GM18505 (cell line): ENCODE results near the gene RGS10.
"Not testable (repeated sequence)": the region's sequence is repeated elsewhere in the genome, so short reads cannot be mapped to it uniquely, and the experiment has no call there.

Experiments used
- ATAC-seq: cut with Tn5 transposase; IDR thresholded peaks from one replicate; pipeline ENCODE4 v1.9.1; 2021; ENCODE audit not compliant: unreplicated experiment
- POLR2A ChIP-seq: IDR thresholded peaks from 4 replicates; pipeline ENCODE4 v1.6.1; 2011; ENCODE audit warnings: borderline replicate concordance; ENCODE audit not compliant: insufficient read depth, insufficient read length; ENCODE audit errors: extremely low read depth

Gene RGS10, protein sequence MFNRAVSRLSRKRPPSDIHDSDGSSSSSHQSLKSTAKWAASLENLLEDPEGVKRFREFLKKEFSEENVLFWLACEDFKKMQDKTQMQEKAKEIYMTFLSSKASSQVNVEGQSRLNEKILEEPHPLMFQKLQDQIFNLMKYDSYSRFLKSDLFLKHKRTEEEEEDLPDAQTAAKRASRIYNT

DNA sequence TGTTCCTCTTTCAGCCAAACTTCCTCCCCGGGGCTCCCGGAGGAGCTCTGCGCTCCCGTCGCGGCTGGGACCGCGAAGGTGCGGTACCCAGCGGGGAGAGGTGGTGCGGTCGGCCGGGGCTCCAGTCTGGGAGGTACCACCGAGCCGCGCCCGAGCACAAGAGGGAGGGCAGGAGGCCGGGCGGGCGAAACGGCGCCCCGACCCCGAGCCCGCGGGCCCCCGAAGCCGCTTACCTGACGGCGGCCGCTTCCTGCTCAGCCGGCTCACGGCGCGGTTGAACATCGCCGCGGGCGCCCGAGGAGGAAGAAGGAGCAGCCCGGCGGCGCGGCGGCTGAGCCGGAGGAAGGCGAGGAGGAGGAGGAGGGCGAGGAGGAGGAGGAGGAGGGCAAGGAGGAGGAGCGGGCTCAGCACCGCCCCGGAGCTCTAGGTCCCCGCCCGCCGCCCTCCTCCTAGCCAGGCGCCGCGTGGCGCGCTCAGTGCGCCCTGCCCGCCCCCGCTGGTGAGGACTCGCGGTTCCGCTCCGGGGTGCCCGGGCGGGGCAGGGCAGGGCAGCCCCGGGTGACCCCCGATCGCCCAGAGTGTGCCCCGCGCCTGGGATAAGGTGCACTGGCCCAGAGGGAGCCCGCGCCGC is at the start of gene RGS10:
RGS10 (minus strand) TSS at position 363 of the 631 bp plus-strand sequence; CDS start at position 282, 81 bp downstream.
- ATAC-seq, result peak; percentile 69
- TF ChIP-seq POLR2A, result peak; percentile 69

DNA sequence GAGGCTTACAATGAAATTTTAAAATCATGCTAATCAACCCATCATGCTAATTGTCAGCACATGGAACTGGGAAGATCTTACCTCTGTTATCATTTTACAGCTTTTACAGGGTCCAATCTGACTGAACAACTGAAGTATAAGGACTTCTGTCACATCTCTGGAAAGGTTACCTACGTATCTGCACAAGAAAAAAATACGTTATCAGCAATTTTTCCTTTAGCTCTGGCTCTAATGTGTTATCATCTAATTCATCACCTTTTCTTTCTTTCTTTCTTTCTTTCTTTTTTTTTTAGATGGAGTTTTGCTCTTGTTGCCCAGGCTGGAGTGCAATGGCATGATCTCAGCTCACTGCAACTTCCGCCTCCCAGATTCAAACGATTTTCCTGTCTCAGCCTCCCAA is 45.6 kb upstream of the RGS10 start:
- no peak for TF ChIP-seq POLR2A
- no peak for ATAC-seq

DNA sequence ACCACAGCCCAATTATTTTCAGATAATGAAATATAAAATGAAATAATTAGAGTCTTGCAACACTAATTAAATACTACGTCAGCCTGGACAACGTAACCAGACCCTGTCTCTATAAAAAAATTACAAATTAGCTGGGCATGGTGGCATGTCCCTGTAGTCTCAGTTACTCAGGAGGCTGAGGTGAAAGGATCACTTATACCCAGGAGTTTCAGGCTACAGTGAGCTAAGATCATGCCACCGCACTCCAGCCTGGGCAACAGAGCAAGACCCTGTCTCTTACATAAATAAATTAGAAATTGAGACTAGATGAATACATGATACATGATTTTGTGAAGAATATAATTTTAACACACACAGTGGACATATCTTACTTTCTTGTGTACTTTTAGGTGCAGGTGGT is 35.8 kb upstream of the RGS10 start:
- no peak for ATAC-seq
- no peak for TF ChIP-seq POLR2A

DNA sequence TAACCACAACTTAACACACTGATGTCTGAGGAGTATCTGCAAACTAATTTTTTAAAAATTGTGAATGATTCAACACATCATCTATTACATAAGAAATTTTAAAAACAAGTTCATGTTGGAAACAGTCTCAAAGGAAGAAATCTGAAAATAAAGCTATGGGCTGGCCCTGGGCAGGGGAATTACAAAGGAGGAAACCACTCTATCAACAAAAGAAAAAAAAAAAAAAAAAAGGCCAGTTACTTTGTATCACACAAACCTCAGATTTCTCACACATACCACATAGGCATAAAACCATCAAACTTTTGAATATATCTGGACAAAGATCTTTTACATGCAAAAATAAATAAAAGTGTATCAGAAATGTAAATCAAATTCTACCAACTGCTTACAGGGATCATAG is 33.5 kb upstream of the RGS10 start:
- no peak for ATAC-seq
- TF ChIP-seq POLR2A, result no peak

DNA sequence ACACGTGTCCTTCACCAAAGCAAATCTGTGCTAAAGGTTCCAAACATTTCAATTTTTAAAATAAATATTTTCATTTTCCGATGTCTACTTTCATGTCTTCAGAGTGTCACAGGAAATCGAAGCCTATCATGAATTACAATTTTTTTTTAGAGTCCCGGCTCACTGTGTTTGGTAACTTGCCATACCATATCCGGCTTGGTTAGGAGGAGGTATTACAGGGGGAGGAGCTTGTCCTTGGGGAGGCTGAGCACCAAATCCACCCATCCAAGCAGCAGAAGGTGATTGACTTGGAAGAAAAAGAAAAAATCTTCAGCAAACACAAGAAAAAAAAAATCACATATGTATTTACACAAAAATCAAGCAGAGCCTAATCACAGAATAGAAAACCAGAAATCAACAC is 33.0 kb upstream of the RGS10 start:
- TF ChIP-seq POLR2A, result no peak

DNA sequence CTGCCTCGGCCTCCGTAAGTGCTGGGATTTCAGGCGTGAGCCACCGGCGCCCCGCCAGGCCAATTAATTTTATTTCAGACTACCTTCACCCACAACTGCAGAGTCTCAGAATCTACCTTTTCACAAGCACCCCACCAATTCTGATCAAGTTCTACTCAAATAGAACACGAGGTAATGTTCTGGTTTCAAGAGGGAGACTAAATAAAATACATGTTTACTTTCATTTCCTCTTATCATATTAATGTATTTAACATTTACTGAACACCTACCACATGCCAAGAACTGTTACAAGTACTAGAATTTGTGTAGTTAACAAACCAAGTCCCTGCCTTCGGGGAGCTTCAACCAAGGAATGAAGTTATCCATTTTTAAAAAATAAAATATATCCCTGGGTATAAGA is 25.5 kb upstream of the RGS10 start:
- ATAC-seq, result no peak
- TF ChIP-seq POLR2A, result no peak

More for the DNA sequence above, 33.0 kb upstream of the RGS10 start:
- ATAC-seq, result no peak

DNA sequence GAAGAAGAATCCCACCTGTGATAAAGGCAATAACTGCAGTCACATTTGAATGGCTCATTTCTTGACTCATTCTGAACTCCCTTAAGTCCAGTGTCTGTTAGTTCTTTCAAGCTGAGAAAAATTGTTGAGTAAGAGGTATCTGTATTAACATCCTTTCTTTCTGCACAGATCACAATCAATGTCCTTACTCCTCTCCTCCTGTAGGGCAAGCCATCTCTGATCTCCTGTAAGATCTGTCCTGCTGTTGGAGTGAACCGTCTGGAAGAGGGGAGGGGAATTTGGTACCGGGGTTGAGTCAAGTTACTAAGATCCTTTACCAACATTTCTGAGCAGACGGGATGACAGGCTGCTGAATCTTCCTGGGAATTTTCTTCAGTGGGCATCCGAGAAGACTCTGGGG is 19.6 kb upstream of the RGS10 start:
- TF ChIP-seq POLR2A, result no peak
- no peak for ATAC-seq

DNA sequence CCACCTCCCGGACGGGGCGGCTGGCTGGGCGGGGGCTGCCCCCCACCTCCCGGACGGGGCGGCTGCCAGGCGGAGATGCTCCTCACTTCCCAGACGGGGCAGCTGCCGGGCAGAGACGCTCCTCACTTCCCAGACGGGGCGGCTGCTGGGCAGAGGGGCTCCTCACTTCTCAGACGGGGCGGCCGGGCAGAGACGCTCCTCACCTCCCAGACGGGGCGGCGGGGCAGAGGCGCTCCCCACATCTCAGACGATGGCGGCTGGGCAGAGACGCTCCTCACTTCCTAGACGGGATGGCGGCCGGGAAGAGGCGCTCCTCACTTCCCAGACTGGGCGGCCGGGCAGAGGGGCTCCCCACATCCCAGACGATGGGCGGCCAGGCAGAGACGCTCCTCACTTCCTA is 17.0 kb upstream of the RGS10 start:
- ATAC-seq, result not testable (repeated sequence)

DNA sequence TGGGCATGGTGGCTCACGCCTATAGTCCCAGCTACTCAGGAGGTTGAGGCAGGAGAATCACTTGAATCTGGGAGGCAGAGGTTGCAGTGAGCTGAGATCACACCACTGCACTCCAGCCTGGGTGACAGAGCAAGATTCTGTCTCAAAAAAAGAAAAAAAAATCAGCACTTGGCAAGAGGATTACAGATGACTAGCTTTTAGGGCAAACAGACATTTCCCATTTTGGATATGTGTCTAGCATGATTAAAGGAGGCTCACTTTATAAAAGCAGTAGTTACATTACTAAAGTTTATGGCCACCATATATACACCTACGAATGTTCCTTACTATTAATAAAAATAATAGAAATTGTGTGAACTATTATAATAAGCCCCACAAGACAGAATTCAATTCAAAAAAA is 13.6 kb upstream of the RGS10 start:
- ATAC-seq, result not testable (repeated sequence)

DNA sequence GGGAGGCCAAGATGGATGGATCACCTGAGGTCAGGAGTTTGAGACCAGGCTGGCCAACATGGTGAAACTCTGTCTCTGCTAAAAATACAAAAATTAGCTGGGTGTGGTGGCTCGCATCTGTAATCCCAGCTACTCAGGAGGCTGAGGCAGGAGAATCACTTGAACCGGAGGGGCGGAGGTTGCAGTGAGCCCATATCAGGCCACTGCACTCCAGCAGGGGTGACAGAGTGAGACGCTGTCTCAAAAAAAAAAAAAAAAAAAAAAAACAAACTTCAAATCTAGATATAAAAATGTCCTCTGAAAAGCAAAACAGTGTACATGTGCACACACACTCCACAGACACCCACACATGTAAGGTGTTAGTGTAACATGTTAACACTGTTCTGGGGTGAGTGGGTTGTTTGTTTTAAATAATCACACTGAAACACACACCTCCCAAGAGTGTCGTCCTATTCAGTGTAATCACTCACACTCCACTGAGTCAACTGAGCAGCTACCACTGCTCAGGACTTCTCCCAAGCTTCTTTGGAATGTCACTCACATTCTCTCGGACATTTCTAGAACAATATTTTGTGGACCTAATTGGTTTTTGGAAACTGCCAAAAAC is 12.8 kb upstream of the RGS10 start:
- TF ChIP-seq POLR2A, result no peak
- no peak for ATAC-seq

DNA sequence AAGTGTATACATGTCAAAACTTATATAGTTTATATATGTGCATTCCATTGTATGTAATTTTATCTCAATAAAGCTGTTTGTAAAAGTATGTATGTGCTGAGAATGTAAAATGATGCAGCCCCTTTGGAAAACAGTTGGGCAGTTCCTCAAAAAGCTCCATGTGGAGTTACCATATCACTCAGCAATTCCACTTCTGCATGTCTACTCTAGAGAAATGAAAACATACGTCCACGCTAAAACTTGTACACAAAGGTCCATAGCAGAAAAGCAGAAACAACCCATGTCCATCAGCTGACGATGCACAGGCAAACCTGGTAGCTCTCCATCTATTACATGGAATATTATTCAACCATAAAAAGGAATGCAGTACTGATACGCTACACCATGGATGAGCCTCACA is 8.3 kb upstream of the RGS10 start:
- ATAC-seq, result no peak
- TF ChIP-seq POLR2A, result no peak

DNA sequence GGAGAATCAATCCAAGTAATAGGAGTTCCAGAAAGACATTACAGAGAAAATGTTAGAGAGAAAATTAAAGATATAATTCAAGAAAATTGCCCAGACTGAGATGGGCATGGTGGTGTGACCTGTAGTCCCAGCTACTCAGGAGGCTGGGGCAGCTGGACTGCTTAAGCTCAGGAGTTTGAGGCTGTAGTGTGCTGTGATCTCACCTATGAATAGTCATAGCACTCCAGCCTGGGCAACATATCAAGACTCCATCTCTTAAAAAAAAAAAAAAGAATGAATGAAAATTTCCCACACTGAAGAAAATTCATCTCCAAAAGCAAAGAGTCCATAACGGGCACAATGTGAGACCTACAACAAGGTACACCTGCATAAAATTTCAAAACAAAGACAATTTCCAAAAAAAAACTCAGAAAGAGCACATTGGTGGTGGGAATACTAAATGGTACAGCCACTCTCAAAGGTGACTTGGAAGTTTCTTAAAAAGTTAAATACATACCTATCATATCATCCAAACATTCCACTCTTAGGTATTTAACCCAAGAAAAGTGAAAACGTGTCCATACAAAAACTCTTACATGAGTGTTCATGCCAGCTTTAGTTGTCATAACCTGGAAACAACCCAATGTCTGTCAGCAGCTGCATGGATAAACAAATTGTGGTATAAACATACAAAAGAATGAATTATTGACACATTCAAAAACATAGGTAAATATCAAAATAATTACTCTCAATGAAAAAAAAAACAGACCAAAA is 6.9 kb upstream of the RGS10 start:
- no peak for ATAC-seq
- no peak for TF ChIP-seq POLR2A

DNA sequence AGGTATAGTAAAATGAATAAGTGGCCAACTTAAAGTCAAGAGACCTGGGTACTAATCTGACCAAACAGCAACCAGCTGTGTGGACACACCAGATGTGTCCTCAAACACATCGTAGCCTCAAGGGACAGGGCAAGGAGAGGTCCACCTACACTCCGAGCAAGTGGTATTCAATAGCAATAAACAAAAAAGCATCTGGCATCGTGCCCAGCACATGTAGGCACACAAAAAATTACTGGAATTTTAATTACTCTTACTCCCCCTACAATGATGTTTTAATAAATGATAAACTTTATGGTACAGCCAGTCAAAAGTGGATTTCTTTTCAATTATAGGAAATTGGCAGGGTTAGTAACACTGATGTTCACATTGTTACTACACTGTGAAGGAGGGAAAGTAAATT is 3.5 kb upstream of the RGS10 start:
- ATAC-seq, result no peak
- TF ChIP-seq POLR2A, result no peak

DNA sequence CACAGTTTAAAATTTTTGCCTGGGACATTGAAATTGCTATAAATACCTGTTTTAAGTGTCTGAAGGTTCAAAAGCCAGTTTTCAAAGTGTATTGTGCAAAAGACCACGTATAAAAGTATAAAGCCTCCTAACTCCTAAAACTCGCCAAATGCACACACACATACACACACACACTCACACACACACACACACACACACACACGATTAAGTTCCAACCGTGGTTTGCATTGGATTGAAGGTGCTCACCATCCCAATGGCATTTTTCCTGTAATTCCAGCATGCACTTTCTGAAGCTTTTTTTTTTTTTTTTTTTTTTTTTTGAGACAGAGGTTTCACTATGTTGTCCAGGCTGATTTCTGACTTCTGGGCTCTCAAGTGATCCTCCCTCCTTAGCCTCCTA is 2.8 kb upstream of the RGS10 start:
- TF ChIP-seq POLR2A, result no peak
- no peak for ATAC-seq
